ENCODE measurements around the gene PTPRN2. TPM values are rescaled to one million over a fixed set of nuclear protein-coding genes. Genes with fewer than 3 reads are reported as not detected.

Gene PTPRN2
- total and polyA plus RNA-seq, 2 donors (not counting 3 experiments of a cell fraction or from before 2014, with no cell fraction given) = 0.62 to 0.88 TPM

DNA sequence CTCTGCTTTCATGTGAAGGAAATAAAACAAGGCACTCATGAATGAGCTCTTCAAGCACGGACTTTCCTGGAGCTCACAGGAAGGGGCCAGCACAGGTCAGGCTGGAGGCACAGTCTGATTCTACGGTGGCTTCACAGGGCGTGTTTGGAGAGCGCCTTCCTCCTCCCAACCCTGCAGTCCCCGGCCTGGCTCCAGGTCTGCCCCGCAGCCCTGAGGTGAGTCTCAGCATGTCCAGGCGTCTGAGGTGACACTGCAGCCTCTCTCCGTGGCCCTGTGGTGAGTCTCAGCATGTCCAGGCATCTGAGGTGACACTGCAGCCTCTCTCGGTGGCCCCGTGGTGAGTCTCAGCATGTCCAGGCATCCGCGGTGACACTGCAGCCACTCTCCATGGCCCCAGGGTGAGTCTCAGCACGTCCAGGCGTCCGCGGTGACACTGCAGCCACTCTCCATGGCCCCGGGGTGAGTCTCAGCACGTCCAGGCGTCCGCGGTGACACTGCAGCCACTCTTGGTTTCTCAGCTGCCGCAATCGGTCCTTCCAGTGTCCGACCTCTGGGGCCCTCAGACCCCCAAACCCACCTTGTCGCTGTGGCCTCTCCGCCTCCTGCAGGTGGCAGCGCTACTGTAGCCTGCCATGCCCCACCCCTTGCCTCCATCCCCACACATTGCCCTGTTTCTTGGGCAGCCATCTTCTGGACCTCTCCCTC lies 869.2 kb downstream of the PTPRN2 start:
- Histone ChIP-seq H3K36me3 (ENCODE audit: control insufficient read depth in 2 of 2, extremely low read depth in 1 of 2, insufficient read depth in 2 of 2, low read length in 2 of 2) (no peaks in the 10 kb centered on the region), H3K9me3 (replicated peaks; ENCODE audit: control insufficient read depth, insufficient read depth, low read length) (peaks cover 2% of the 10 kb centered on the region), H3K4me1 (ENCODE audit: control insufficient read depth, extremely low read depth, insufficient read depth, low read length) (no peaks in the 10 kb centered on the region), H3K79me2 (ENCODE audit: control insufficient read depth, insufficient read depth, low read length) (no peaks in the 10 kb centered on the region), H3K4me3 (replicated peaks in 1 of 3; ENCODE audit: insufficient read depth in 1 of 3, low read depth in 1 of 3, low read length in 3 of 3) (no peak overlapping the region), H3K9ac (replicated peaks; ENCODE audit: extremely low read depth, insufficient read depth, low read length) (no peak overlapping the region), H2AFZ (ENCODE audit: low read depth, low read length) (no peak overlapping the region), H3K4me2 (ENCODE audit: insufficient read depth, low read length) (no peak overlapping the region), H3K27ac (ENCODE audit: insufficient read depth, low read depth, low read length) (no peak overlapping the region), H3K9me1 (replicated peaks; ENCODE audit: control insufficient read depth, extremely low read depth, insufficient read depth, low read length) (no peaks in the 10 kb centered on the region), H3K27me3 (ENCODE audit: control insufficient read depth in 2 of 2, insufficient read depth in 2 of 2, low read length in 2 of 2) (no peaks in the 10 kb centered on the region), H4K20me1 (replicated peaks; ENCODE audit: control insufficient read depth, extremely low read depth, insufficient read depth, low read length) (no peaks in the 10 kb centered on the region)
- POLR2A ChIA-PET = no interaction called here
- no peak for TF ChIP-seq GATA2 (IDR thresholded peaks at IDR 0.05; ENCODE audit: insufficient read depth, insufficient read length, low read depth, low read length)
- no peak for TF ChIP-seq FOS (IDR thresholded peaks at IDR 0.05; ENCODE audit: borderline replicate concordance, insufficient read depth, low read length)
- TF ChIP-seq POLR2AphosphoS5 (IDR thresholded peaks at IDR 0.05; ENCODE audit: insufficient read depth, low read depth, low read length) = no peak
- TF ChIP-seq POLR2A (IDR thresholded peaks at IDR 0.05; ENCODE audit: low read depth, low read length) = no peak
- no peak for TF ChIP-seq EZH2 (IDR thresholded peaks at IDR 0.05; ENCODE audit: borderline replicate concordance, low read depth, low read length, severe bottlenecking)
- TF ChIP-seq CTCF (IDR thresholded peaks at IDR 0.05; ENCODE audit: extremely low read depth in 1 of 2, insufficient read depth in 1 of 2, low read depth in 1 of 2, low read length in 2 of 2) = no peak
- no peak for TF ChIP-seq MAX (IDR thresholded peaks at IDR 0.05; ENCODE audit: insufficient read depth, insufficient read length)
- no peak for TF ChIP-seq JUN (IDR thresholded peaks at IDR 0.05; ENCODE audit: borderline replicate concordance, insufficient read depth, insufficient read length, low read depth)
- no peak for TF ChIP-seq MYC (IDR thresholded peaks at IDR 0.05; ENCODE audit: low read depth, low read length)
- CTCF ChIA-PET = no interaction called here
- FAIRE-seq (no peak), DNase-seq (ENCODE audit: low read depth, low spot score) (no peak)
- dilution Hi-C loops (cut with MboI; ENCODE audit: extremely low pct_ligation_motif_present, low sequenced_read_pairs) = no loop called here
- intact Hi-C loops (cut with micrococcal nuclease) = no loop called here
- BruUV-seq (replicated peaks) = no TSS peak

Data from endothelial cell of umbilical vein (primary cell).